Measurements from ENCODE around the gene MAP3K14. TPM values are rescaled to one million over a fixed set of nuclear protein-coding genes. Genes with fewer than 3 reads are reported as not detected.

Gene MAP3K14
- total RNA-seq, 1 experiment from 2014 or later = 7.8 TPM

DNA sequence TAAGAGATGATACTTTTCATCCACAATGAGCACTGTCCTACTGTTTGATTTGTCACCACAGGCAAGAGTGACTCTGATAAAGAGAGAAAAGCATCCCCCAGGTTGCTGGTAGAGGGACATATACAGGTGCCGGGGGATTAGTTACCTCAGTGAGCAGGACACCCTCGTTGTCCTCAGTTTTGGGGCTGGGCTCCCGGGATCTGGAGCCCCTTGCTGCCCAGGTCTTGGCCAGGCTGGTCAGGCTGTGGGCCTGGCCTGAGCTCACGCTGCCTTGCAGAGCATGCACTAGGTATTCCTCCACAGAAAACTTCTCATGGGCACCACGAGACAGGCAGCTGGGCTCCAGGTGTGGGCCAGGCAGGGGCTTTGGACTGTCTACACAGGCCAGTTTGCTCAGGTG is 30.5 kb downstream of the MAP3K14 start:
- no CpG with 5 or more reads among the region's 5 CpGs for WGBS (ENCODE audit: extremely low coverage, insufficient read length, low lambda C conversion rate)
- H2BK5ac ChIP-seq (ENCODE audit: insufficient read length, low read length) = no peak overlapping the region
- H3K4me1 ChIP-seq (ENCODE audit: insufficient read depth, low read length) = no peaks in the 10 kb centered on the region
- no peak overlapping the region for H3K14ac ChIP-seq (ENCODE audit: insufficient read depth, low read length)
- no peaks in the 10 kb centered on the region for H3K23me2 ChIP-seq (ENCODE audit: insufficient read length, low read depth, low read length, poor library complexity, severe bottlenecking)
- TF ChIP-seq, protein P1, sequence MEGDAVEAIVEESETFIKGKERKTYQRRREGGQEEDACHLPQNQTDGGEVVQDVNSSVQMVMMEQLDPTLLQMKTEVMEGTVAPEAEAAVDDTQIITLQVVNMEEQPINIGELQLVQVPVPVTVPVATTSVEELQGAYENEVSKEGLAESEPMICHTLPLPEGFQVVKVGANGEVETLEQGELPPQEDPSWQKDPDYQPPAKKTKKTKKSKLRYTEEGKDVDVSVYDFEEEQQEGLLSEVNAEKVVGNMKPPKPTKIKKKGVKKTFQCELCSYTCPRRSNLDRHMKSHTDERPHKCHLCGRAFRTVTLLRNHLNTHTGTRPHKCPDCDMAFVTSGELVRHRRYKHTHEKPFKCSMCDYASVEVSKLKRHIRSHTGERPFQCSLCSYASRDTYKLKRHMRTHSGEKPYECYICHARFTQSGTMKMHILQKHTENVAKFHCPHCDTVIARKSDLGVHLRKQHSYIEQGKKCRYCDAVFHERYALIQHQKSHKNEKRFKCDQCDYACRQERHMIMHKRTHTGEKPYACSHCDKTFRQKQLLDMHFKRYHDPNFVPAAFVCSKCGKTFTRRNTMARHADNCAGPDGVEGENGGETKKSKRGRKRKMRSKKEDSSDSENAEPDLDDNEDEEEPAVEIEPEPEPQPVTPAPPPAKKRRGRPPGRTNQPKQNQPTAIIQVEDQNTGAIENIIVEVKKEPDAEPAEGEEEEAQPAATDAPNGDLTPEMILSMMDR (conservative IDR thresholded peaks at IDR 0.05) = no peak
- no peaks in the 10 kb centered on the region for H3K27me3 Mint-ChIP-seq (ENCODE audit: low read depth)
- H3K27ac Mint-ChIP-seq = no peak overlapping the region
- no peak overlapping the region for H2BK20ac ChIP-seq (ENCODE audit: low read depth, low read length, poor library complexity, severe bottlenecking)
- DNase-seq = no peak
- H3K9me3 ChIP-seq (ENCODE audit: control insufficient read depth, low read depth, low read length) = no peaks in the 10 kb centered on the region
- H3K9ac ChIP-seq (ENCODE audit: extremely low read depth, insufficient read length, low read length) = no peak overlapping the region
- H4K91ac ChIP-seq (ENCODE audit: insufficient read length, low read depth, low read length) = no peak overlapping the region
- H3K4me2 ChIP-seq (ENCODE audit: insufficient read depth, insufficient read length, low read length) = no peak overlapping the region
- no peak overlapping the region for H3K4ac ChIP-seq (ENCODE audit: low read depth, low read length)
- H4K8ac ChIP-seq (replicated peaks; ENCODE audit: insufficient read length, low read depth, low read length) = no peak overlapping the region
- H3K27me3 ChIP-seq (ENCODE audit: insufficient read depth, low read length) = no peaks in the 10 kb centered on the region
- H2AFZ ChIP-seq (ENCODE audit: low read length) = no peak overlapping the region
- H2BK15ac ChIP-seq (ENCODE audit: low read depth, low read length) = no peak overlapping the region
- no peak overlapping the region for H4K5ac ChIP-seq (ENCODE audit: insufficient read length, low read depth, low read length)
- no peaks in the 10 kb centered on the region for H3K79me1 ChIP-seq (ENCODE audit: insufficient read depth, low read depth, low read length, poor library complexity, severe bottlenecking)
- no peak overlapping the region for H3K4me3 Mint-ChIP-seq
- H3K4me1 Mint-ChIP-seq = peaks cover 2 to 5% of the 10 kb centered on the region in 2 experiments; a peak in 2 of 4 replicates
- peaks cover 14 to 64% (median 61%) of the 10 kb centered on the region in 3 experiments; a peak in 6 of 7 replicates for H3K36me3 Mint-ChIP-seq (ENCODE audit: insufficient read depth in 1 of 3, low read depth in 3 of 3)
- H2BK12ac ChIP-seq (ENCODE audit: insufficient read length, low read depth, low read length) = no peak overlapping the region
- no peaks in the 10 kb centered on the region for H3K79me2 ChIP-seq (ENCODE audit: insufficient read depth, low read length)
- no peaks in the 10 kb centered on the region for H3K9me3 Mint-ChIP-seq
- H2BK120ac ChIP-seq (ENCODE audit: low read depth, low read length, poor library complexity, severe bottlenecking) = no peak overlapping the region
- H3K23ac ChIP-seq (ENCODE audit: insufficient read length, low read depth, low read length) = no peak overlapping the region
- no peaks in the 10 kb centered on the region for H4K20me1 ChIP-seq (ENCODE audit: control insufficient read depth, insufficient read depth, insufficient read length)
- H3K27ac ChIP-seq (ENCODE audit: insufficient read length, low read depth, low read length) = no peak overlapping the region
- H3K56ac ChIP-seq (ENCODE audit: insufficient read length, low read depth, low read length) = no peak overlapping the region
- no peak overlapping the region for H3K18ac ChIP-seq (ENCODE audit: insufficient read length, low read depth, low read length)
- H2AK5ac ChIP-seq (ENCODE audit: insufficient read length, low read length) = no peak overlapping the region
- no peak overlapping the region for H3T11ph ChIP-seq (ENCODE audit: low read length)
